ENCODE measurements around the gene BCR.

BCR gene

GRCh38 chr22:23356094-23356493, 175.8 kb downstream of the BCR start:
- no peak overlapping the region for H4K12ac ChIP-seq (ENCODE audit: low read depth, low read length)
- H3K27me3 ChIP-seq (ENCODE audit: insufficient read depth, low read length), result no peaks in the 10 kb centered on the region
- no peak overlapping the region for H3K4ac ChIP-seq (ENCODE audit: low read depth, low read length)
- H2AFZ ChIP-seq (ENCODE audit: insufficient read depth, low read length, poor library complexity), result no peak overlapping the region
- H2AK5ac ChIP-seq (ENCODE audit: low read length), result no peak overlapping the region
- H3K79me2 ChIP-seq (ENCODE audit: control insufficient read depth, insufficient read depth, low read length, poor library complexity), result no peaks in the 10 kb centered on the region
- H3K79me1 ChIP-seq (ENCODE audit: low read length), result no peaks in the 10 kb centered on the region
- H4K8ac ChIP-seq (ENCODE audit: low read depth, low read length), result no peak overlapping the region
- H3K9me3 ChIP-seq (ENCODE audit: insufficient read depth, low read depth, low read length), result peaks cover 2% of the 10 kb centered on the region
- no peaks in the 10 kb centered on the region for H3K36me3 ChIP-seq (ENCODE audit: control insufficient read depth in 1 of 2, insufficient read depth in 2 of 2, low read length in 2 of 2)
- no CpG with 5 or more reads among the region's 4 CpGs for WGBS (ENCODE audit: extremely low coverage, insufficient coverage, insufficient read length)
- H4K91ac ChIP-seq (ENCODE audit: low read depth, low read length), result no peak overlapping the region
- no peak overlapping the region for H3K23ac ChIP-seq (ENCODE audit: low read length)
- no peak overlapping the region for H3K9ac ChIP-seq (ENCODE audit: low read length)
- H2BK5ac ChIP-seq (ENCODE audit: low read depth, low read length, poor library complexity), result no peak overlapping the region
- H2BK120ac ChIP-seq (ENCODE audit: insufficient read depth, low read length, poor library complexity), result no peak overlapping the region
- no peak overlapping the region for H3K4me3 ChIP-seq (ENCODE audit: low read depth, low read length)
- no peak overlapping the region for H3K27ac ChIP-seq (ENCODE audit: low read depth, low read length)
- H2BK12ac ChIP-seq (ENCODE audit: low read length), result no peak overlapping the region
- no peaks in the 10 kb centered on the region for H3K4me1 ChIP-seq (ENCODE audit: control insufficient read depth in 1 of 2, insufficient read depth in 2 of 2, low read length in 2 of 2)
- H3K14ac ChIP-seq (ENCODE audit: low read length), result no peak overlapping the region
- H3K18ac ChIP-seq (ENCODE audit: low read length), result no peak overlapping the region
- no peak overlapping the region for H3K4me2 ChIP-seq (ENCODE audit: low read length)
- DNase-seq, result no peak

GRCh38 chr22:23357053-23357452, 176.7 kb downstream of the BCR start:
- Histone ChIP-seq H2BK12ac (ENCODE audit: low read length) (no peak overlapping the region), H3K27me3 (ENCODE audit: insufficient read depth, low read length) (no peaks in the 10 kb centered on the region)
- WGBS (ENCODE audit: extremely low coverage, insufficient coverage, insufficient read length), result no CpG with 5 or more reads among the region's 14 CpGs

GRCh38 chr22:23359583-23360123, 179.3 kb downstream of the BCR start:
- no peak overlapping the region for H3K14ac ChIP-seq (ENCODE audit: low read length)
- no peak overlapping the region for H2BK120ac ChIP-seq (ENCODE audit: insufficient read depth, low read length, poor library complexity)
- H3K4ac ChIP-seq (ENCODE audit: low read depth, low read length), result no peak overlapping the region
- no peak overlapping the region for H4K8ac ChIP-seq (ENCODE audit: low read depth, low read length)
- H2AK5ac ChIP-seq (ENCODE audit: low read length), result no peak overlapping the region
- no peaks in the 10 kb centered on the region for H3K36me3 ChIP-seq (ENCODE audit: control insufficient read depth in 1 of 2, insufficient read depth in 2 of 2, low read length in 2 of 2)
- H3K27ac ChIP-seq (ENCODE audit: low read depth, low read length), result no peak overlapping the region
- no CpG with 5 or more reads among the region's 5 CpGs for WGBS (ENCODE audit: extremely low coverage, insufficient coverage, insufficient read length)
- H3K18ac ChIP-seq (ENCODE audit: low read length), result no peak overlapping the region
- H3K79me2 ChIP-seq (ENCODE audit: control insufficient read depth, insufficient read depth, low read length, poor library complexity), result no peaks in the 10 kb centered on the region
- no peak overlapping the region for H2BK12ac ChIP-seq (ENCODE audit: low read length)
- H3K23ac ChIP-seq (ENCODE audit: low read length), result no peak overlapping the region
- H3K9ac ChIP-seq (ENCODE audit: low read length), result no peak overlapping the region
- H2AFZ ChIP-seq (ENCODE audit: insufficient read depth, low read length, poor library complexity), result no peak overlapping the region
- H3K9me3 ChIP-seq (ENCODE audit: insufficient read depth, low read depth, low read length), result peaks cover 3% of the 10 kb centered on the region
- DNase-seq, result no peak
- H3K4me1 ChIP-seq (ENCODE audit: control insufficient read depth in 1 of 2, insufficient read depth in 2 of 2, low read length in 2 of 2), result no peaks in the 10 kb centered on the region
- no peak overlapping the region for H4K91ac ChIP-seq (ENCODE audit: low read depth, low read length)
- H3K27me3 ChIP-seq (ENCODE audit: insufficient read depth, low read length), result no peaks in the 10 kb centered on the region
- no peak overlapping the region for H4K12ac ChIP-seq (ENCODE audit: low read depth, low read length)
- H3K79me1 ChIP-seq (ENCODE audit: low read length), result no peaks in the 10 kb centered on the region
- no peak overlapping the region for H3K4me2 ChIP-seq (ENCODE audit: low read length)
- H3K4me3 ChIP-seq (ENCODE audit: low read depth, low read length), result no peak overlapping the region
- no peak overlapping the region for H2BK5ac ChIP-seq (ENCODE audit: low read depth, low read length, poor library complexity)

More at GRCh38 chr22:23357053-23357452, 176.7 kb downstream of the BCR start:
- Histone ChIP-seq H2BK120ac (ENCODE audit: insufficient read depth, low read length, poor library complexity) (no peak overlapping the region), H3K4me2 (ENCODE audit: low read length) (no peak overlapping the region), H2AFZ (ENCODE audit: insufficient read depth, low read length, poor library complexity) (no peak overlapping the region), H3K4ac (ENCODE audit: low read depth, low read length) (no peak overlapping the region), H4K8ac (ENCODE audit: low read depth, low read length) (no peak overlapping the region), H3K79me2 (ENCODE audit: control insufficient read depth, insufficient read depth, low read length, poor library complexity) (no peaks in the 10 kb centered on the region), H2BK5ac (ENCODE audit: low read depth, low read length, poor library complexity) (no peak overlapping the region), H3K14ac (ENCODE audit: low read length) (no peak overlapping the region), H3K27ac (ENCODE audit: low read depth, low read length) (no peak overlapping the region), H3K9ac (ENCODE audit: low read length) (no peak overlapping the region), H2AK5ac (ENCODE audit: low read length) (no peak overlapping the region), H3K4me3 (ENCODE audit: low read depth, low read length) (no peak overlapping the region), H3K18ac (ENCODE audit: low read length) (no peak overlapping the region), H3K79me1 (ENCODE audit: low read length) (no peaks in the 10 kb centered on the region), H4K91ac (ENCODE audit: low read depth, low read length) (no peak overlapping the region), H3K9me3 (ENCODE audit: insufficient read depth, low read depth, low read length) (peaks cover 2% of the 10 kb centered on the region), H3K4me1 (ENCODE audit: control insufficient read depth in 1 of 2, insufficient read depth in 2 of 2, low read length in 2 of 2) (no peaks in the 10 kb centered on the region), H3K23ac (ENCODE audit: low read length) (no peak overlapping the region), H3K36me3 (ENCODE audit: control insufficient read depth in 1 of 2, insufficient read depth in 2 of 2, low read length in 2 of 2) (no peaks in the 10 kb centered on the region), H4K12ac (ENCODE audit: low read depth, low read length) (no peak overlapping the region)
- no peak for DNase-seq

GRCh38 chr22:23361676-23362075, 181.4 kb downstream of the BCR start:
- Histone ChIP-seq H3K18ac (ENCODE audit: low read length) (no peak overlapping the region), H2AFZ (ENCODE audit: insufficient read depth, low read length, poor library complexity) (no peak overlapping the region), H4K91ac (ENCODE audit: low read depth, low read length) (no peak overlapping the region), H2BK12ac (ENCODE audit: low read length) (no peak overlapping the region), H3K23ac (ENCODE audit: low read length) (no peak overlapping the region), H3K4me1 (ENCODE audit: control insufficient read depth in 1 of 2, insufficient read depth in 2 of 2, low read length in 2 of 2) (no peaks in the 10 kb centered on the region), H3K4ac (ENCODE audit: low read depth, low read length) (no peak overlapping the region), H3K4me2 (ENCODE audit: low read length) (no peak overlapping the region), H2AK5ac (ENCODE audit: low read length) (no peak overlapping the region), H2BK120ac (ENCODE audit: insufficient read depth, low read length, poor library complexity) (no peak overlapping the region), H3K79me1 (ENCODE audit: low read length) (no peaks in the 10 kb centered on the region), H4K12ac (ENCODE audit: low read depth, low read length) (no peak overlapping the region), H3K79me2 (ENCODE audit: control insufficient read depth, insufficient read depth, low read length, poor library complexity) (no peaks in the 10 kb centered on the region), H4K8ac (ENCODE audit: low read depth, low read length) (no peak overlapping the region), H3K27ac (ENCODE audit: low read depth, low read length) (no peak overlapping the region), H3K9ac (ENCODE audit: low read length) (no peak overlapping the region), H2BK5ac (ENCODE audit: low read depth, low read length, poor library complexity) (no peak overlapping the region), H3K9me3 (ENCODE audit: insufficient read depth, low read depth, low read length) (peaks cover 3% of the 10 kb centered on the region), H3K27me3 (ENCODE audit: insufficient read depth, low read length) (no peaks in the 10 kb centered on the region), H3K36me3 (ENCODE audit: control insufficient read depth in 1 of 2, insufficient read depth in 2 of 2, low read length in 2 of 2) (no peaks in the 10 kb centered on the region), H3K4me3 (ENCODE audit: low read depth, low read length) (no peak overlapping the region), H3K14ac (ENCODE audit: low read length) (no peak overlapping the region)
- no peak for DNase-seq

Measured in trophoblast cell (in vitro differentiated cells and primary cell).